Measurements from ENCODE around the gene FKBP3.
"Not testable (repeated sequence)": the region's sequence is repeated elsewhere in the genome, so short reads cannot be mapped to it uniquely, and the experiment has no call there.

Gene FKBP3
- 34.0 to 49.2 (median 37.8) reads per million in 4 donors for total RNA-seq

DNA sequence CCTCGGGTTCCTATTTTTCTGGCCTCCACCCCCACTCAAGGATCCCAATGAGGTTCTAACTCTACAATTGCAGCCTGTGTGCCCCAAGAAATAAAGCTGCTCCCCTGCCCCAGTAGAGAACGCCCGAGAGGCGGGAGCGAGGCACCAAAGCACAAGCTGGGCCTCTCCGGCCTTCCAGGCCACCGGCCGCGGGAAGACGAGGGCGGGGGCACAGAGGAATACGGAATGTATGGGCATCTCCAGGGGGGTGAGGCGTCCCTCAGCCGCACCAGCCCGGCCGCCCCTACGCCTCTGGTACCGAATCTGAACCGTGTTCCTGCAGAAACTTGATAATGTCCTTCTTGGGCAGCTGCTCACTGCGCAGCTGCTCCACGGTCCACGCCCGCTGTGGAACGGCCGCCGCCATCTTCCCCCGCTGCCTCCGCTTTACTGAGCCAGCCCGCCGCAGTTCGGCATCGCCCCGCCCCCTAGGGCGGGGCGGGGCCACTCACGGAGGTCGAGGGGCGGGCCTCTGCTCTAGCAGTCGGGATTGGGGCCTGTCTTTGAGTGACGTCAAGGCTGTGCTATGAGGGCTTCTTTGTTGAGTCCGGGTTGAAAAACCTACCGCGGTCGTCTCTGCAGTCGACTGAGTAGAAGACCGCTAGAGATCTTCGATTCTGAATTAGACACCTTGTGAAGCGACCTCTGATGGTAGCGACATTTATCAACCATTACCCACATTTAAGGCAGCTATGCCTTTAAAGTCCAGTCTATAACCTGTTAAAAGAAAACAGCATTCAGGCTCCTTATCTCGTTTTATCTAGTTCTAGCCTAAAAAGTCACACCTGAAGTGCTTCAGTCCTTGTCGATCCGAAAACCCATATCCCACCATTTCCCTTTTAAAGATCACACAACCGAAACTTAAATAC lies at the start of gene FKBP3:
Gene FKBP3 (minus strand): TSS at position 431 of the 908 bp plus-strand sequence. CDS start 25 bp downstream, at position 406.
- DNase-seq: peak; percentile 92 to 98 (median 95)

DNA sequence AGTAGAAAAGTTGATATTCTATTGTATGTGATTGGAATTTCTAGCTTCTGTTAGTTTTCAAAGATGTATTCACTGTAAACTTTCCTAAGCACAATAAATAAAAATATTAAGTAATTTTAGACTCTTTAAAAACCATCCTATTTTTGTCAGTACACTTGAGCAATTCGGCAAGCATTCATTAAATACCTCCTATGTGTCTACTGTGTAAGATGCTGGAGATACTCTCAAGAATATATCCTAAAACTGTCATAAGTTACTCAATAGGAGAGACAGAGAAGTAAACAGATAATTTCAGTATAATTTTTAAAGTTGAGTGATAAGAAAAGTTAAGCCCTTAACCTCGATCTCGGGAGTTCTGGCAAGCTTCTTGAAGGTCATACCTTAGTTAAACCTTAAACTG lies 47.5 kb upstream of the FKBP3 start:
- no peak for DNase-seq

DNA sequence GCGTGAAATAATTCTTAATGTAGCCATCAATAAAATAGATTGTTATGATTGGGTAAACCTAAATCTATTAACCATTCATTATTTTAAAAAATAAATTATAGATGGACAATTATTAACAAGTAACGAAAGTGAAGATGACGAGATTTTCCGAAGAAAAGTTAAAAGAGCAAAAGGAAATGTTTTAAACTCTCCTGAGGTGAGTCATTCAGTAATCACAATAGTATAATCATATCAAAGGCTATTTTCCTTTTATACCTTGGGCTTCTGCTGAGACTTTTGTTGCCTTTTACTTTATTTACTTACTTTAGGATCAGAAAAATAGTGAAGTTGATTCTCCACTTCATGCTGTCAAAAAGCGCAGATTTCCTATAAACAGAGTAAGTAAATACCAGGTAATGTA lies 47.0 kb upstream of the FKBP3 start:
- no peak for DNase-seq

DNA sequence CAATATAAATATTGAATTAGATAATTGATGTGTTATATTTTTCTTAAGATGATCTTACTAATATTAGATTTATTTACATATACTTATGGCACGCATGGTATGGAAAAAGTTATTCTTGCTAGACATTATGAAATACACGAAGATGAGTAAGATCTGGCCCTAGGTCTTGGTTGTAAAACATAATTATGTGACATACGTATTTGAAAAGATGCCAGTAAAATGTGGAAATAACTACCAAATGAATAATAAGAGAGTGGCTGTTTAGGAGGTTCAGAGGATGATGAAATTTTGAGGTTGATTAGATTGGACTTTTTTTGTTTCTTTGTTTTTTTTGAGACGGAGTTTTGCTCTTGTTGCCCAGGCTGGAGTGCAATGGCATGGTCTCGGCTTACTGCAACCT lies 42.8 kb upstream of the FKBP3 start:
- no peak for DNase-seq

DNA sequence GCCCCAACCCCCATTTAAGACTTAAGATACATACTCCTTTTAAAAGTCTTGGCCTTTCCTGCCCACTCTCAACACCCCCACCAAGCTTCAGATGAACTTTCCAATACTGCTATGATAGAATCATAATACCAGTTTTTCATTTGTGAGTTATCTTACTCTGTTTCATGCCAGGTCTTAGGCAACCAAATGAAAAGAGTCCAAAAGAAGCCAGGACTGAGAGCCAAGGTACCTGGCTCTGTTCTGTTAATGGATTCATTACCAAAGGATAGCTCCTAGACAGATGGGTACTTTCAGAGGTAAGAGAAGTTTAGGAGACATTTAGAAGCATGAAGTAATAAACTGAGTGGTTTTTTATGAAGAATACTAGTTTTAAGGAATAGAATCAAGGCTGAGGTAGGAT lies 35.6 kb upstream of the FKBP3 start:
- no peak for DNase-seq

DNA sequence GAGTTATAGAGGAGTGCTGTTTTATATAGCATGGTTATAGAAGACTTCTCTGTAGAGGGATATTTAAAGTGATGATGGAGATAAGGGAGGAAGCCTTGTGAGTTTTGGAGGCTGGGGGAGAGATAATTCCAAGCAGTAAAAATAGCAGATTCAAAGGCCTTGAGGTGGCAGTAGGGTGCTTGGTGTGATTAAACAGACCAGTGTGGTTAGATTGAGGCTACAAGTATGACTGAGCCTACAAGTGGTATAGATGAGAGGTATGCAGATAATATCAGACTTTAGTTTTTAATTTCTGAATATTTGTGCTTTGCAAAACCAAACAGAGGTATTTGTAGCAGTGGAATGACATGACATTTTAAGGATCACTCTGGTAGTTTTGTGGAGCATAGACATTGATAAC lies 21.8 kb upstream of the FKBP3 start:
- DNase-seq: peak in 1 of 5 donors; percentile 12

DNA sequence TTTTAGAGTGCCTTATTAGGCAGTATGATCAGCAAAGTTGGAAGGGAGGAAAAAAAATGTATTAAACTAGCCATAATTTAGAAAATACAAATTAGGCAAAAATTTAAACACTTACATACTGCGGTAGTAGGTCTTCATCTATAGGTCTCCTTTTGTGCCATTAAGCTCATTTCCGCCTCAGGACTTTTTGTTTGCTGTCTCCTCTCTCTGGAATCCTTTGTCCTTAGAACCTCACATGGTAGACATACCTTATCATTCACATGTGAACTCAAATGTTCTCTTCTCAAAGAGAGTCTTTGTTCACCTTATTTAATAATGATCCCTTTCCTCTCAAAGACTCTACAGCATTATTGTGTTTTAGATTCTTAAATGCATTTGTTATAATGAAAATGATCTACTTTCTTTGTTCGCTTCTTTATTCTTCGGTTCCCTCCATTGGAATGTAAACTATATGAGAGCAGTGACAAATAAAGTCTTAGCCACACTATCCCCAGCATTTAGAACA lies 16.2 kb upstream of the FKBP3 start:
- no peak for DNase-seq

DNA sequence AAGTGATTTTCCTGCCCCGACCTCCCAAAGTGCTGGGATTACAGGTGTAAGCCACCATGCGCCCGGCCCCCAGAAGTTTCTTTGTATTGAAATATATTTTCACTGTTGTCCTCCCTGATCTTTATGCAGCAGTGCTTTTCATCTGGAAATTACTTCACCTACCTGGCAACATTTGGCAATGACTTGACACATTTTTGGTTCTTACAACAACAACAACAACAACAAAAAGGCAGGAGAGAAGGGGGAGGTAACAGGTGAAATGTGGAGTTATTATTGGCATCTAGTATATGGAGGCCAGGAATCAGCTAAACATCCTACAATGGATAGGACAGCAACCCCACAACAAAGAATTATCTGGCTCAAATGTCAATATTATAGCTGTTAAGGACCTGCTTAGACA lies 15.3 kb upstream of the FKBP3 start:
- no peak for DNase-seq

DNA sequence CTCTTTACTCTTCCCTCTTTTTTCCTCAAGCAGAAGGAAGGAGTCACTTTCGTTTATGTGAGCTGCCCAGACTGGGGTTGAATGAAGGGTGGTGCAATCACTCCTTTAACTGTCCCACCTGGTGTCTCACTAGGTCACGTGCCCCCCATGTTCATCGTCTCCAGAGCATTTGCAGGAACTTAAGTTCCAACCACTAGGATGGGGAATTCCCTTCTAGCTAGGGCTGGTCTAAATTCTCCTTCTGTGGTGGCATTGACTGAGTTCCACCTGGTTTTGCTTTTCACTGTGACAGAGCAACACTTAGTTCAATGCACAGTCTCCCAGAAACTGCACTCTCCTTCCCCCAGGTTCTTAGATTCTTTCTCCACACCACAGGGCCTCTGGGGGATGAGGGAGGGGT lies 10.9 kb upstream of the FKBP3 start:
- no peak for DNase-seq

DNA sequence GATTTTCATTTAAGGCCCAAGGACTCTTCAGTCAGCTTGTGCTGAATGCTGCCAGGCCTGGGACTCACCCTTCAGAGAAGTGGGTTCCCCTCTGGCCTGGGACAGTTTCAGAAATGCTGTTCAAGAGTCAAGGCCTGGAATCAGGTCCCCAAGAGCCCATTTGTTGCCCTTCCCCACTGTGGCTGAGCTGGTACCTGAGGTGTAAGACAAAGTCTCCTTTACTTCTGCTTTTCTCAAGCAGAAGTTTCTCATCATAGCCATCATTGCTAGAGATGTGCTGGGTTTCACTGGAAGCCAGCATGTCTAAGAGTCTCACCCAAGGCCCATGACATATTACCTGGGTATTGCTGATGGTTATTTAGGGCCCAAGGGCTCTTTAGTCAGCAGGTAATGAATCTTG lies 10.4 kb upstream of the FKBP3 start:
- DNase-seq: no peak

DNA sequence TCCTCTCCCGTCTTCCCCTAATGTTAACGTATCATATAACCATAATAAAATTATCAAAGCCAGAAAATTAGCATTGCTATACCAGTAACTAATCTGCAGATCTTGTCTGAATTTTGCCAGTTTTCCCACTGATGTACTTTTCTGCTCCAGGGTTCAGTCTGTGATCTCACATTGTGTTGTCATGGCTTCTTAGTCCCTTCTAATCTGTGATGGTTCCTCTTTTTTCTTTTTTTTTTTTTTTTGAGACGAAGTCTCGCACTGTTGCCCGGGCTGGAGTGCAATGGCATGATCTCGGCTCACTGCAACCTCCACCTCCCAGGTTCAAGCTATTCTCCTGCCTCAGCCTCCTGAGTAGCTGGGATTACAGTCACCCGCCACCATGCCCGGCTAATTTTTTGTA lies 7.8 kb upstream of the FKBP3 start:
- not testable (repeated sequence) for DNase-seq

DNA sequence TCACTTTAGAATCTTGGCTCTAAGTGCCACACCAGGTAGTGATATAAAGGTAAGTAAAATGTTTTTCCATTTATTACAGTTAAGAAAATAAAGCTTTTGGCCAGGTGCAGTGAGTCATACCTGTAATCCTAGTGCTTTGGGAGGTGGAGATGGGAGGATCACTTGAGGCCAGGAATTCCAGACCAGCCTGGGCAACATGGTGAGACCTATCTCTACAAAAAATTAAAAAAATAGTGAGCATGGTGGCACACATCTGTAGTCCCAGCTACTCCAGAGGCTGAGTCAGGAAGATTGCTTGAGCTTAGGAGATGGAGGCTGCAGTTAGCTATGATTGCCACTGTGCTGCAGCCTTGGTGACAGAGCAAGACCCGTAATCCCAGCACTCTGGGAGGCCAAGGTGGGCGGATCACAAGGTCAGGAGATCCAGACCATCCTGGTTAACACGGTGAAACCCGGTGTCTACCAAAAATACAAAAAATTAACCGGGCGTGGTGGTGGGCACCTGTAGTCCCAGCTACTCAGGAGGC lies 6.4 kb upstream of the FKBP3 start:
- DNase-seq: no peak

DNA sequence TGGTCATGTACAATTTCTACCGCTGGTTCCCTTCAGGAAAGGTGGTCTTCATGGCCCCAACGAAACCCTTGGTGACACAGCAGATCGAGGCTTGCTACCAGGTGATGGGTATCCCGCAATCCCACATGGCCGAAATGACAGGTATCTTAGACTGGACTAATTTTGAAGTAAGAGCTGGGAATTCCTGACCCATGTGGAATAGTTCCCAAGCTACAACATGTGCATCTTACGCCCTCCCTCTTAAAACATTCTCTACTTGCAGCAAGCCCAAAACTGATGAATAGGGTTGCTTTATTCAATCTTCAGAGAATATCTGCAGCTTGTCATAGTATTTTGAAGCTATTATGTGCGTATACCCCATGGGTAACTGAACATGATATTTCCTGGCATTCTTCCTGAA lies 2.1 kb upstream of the FKBP3 start:
- no peak for DNase-seq

DNA sequence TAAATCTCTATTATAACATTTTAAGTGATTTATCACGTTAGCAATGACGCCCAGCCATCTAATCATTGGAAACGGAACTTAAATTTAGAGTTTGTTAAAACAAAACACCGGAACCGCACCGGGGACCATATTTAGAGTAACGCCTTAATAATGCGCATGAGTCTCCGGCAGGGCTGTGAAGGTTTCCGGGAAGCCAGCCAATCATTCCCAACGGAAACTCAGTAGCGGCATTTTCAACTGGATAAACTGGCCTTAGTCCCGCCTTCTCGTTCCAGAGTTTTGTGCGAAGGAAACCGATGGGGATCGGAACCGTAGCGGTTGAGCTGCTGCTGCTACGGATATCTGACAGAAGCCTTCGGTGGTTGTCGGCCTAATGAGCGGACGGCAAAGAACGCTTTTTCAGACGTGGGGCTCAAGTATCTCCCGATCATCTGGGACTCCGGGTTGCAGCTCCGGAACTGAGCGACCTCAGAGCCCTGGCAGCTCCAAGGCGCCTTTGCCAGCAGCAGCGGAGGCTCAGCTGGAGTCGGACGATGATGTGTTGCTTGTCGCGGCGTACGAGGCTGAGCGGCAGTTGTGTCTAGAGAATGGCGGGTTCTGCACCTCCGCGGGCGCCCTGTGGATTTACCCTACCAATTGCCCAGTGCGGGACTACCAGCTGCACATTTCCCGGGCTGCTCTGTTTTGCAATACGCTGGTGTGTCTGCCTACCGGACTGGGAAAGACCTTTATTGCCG lies 1.5 kb upstream of the FKBP3 start, which contains the start of gene FANCM:
Gene FANCM (plus strand): TSS at position 272 of the 737 bp plus-strand sequence. CDS start 102 bp downstream, at position 374.
- peak; percentile 66 to 94 (median 81) for DNase-seq

DNA sequence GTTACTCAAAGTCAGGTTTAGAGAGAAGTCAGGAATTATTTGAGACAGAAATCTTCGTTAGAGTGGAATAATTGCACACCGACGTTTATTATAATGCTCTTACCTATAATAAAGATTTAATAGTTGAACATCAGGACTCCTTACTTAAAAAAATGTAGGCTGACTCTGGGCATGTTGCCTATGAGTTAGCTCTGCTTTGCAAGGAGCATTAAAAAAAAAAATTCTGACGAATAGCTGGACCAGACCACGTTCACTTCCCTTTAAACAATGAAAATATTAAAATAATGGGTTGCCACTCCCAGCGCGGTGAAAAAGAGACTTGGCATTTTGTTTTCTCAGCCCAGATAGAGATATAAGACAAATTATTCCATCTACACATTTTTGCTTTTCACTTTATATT lies 875 bp upstream of the FKBP3 start:
- no peak for DNase-seq

DNA sequence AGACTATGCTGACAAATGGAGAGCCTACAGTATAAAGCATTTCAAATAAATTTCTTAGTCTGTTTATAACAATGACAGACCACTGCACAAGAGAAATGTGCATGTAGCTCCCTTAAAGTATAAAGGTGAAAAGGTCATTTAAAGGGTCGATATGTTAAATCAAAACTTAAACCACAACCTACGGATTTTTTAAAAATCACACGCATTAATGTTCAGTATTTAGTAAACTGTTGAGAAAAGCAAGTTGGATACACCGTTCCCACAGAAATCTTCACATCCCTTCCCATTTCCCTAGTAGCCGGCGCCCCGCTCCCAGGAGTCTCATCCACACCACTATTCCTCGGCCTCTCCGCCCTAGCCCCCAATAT lies 614 bp downstream of the FKBP3 start:
- no peak for DNase-seq

DNA sequence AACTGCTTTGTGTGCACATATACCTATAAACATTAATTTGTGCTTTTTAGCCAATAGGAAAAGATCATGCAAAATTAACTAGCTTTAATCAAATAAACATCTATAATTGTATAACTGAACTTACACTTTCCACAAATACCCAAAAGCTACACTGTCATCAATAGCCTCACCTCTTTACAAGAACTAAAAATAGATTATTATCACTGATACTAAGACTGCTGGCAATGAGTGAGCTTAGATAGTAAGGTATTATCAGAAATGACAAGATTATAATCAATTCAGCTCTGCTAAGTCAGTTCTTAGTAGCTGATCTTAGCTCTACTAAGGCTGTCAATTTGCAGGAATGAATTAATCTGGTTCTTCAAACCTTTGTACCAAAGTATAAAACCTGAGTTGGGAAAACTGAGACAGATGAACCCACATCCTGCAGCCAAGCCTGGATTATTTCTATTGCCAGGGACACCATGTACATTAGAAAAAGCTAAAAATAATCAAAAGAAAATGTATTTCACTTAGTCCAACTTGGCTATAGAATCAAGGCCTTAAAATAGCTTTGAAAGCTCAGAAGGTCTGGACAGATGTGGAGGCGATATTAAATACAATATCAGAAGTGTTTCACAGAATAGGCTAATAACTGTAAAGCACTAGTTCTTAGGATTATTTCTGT lies 5.2 kb downstream of the FKBP3 start:
- no peak for DNase-seq

DNA sequence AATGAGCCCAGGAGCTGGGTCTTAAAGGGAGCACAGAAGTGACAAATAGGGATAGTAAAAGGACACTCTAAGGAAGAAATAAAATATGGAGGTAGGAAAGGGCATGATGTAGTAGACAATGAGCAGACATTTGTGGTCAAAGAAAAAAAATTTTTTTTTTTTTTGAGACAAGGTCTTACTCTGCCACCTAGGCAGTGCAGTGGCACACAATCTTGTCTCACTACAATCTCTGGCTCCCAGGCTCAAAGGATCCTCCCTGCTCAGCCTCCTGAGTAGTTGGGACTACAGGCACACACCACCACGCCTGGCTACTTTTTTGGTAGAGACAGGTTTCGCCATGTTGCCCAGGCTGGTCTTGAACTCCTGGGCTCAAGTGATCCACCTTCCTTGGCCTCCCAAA lies 8.5 kb downstream of the FKBP3 start:
- no peak for DNase-seq

DNA sequence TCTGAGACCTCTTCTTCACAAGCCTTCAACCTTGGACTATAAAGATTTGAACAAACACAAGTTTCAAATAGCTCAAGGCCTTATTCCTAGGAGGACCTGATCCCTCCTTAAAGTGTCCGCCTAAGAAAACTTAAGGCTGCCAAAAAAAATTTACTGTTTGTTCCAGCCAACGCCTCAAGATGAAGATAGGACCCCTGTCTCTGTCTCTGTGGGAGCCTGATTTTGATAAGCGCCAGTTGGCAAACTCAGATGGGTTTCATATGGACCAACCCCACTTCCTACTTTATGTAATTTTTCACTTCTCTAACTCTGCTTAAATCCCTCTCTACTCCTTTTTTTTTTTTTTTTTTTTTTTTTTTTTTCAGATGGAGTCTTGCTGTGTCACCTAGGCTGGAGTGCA lies 11.0 kb downstream of the FKBP3 start:
- DNase-seq: no peak

DNA sequence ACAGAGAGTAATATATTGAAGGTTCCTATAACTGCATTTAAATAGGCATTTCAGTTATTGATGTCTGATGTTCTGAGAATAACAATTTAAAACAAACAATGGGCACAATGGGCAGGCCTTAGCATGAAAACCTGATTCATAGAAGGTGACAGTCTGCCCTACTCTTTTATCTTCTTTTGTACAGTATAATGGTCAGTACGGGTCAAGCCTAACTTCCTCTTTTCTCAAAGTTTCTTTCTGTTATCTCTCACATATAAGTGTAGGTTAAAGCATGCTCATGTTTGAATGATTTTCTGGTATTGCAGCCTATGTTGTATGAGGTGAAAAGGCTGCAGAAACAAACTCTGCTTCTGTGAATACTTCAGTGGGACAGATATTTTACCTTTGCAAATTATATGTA lies 14.2 kb downstream of the FKBP3 start:
- no peak for DNase-seq

DNA sequence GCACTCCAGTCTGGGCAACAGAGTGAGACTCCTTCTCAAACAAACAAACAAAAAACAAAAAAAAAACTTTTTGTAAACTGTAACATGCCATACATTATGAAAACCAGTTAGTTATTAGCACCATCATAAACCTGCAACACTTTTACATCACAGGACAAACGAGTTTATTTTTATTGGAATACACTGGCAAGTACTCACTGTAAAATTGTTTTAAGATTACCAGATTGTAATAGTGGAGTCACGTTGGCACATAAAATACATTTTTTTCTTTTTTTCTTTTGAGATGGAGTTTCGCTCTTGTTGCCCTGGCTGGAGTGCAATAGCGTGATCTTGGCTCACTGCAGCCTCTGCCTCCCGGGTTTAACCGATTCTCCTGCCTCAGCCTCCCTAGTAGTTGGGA lies 15.7 kb downstream of the FKBP3 start:
- no peak for DNase-seq

DNA sequence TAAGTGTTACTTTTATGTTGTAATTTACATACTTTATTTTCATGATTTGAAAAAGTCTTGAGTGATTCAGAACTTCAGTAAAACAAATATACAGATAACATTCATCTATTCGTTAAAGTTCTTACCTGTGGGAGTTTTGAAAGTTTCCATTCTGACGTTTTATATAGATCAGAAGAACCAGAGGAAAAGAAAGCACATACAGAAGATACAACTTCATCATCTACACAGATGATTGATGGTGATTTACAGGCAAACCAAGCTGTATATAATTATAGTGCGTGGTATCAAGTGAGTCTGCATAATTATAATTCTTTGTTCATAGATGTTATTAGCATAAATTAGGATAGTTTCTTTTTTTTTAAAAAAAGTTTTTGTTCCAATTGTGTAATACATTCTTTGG lies 20.0 kb downstream of the FKBP3 start:
- DNase-seq: no peak

Measured in T-helper 1 cell (primary cell).